Effector memory CD4-positive, alpha-beta T cell (primary cell): ENCODE results near the gene TUBB2B.
A peak's percentile ranks its signal among the peaks of the same experiment; 100 is the strongest.

ENCODE experiments used
- DNase-seq, 3 donors: peaks; one replicate each; pipeline ENCODE4 v3.0.0-alpha.2; 2020
- H3K27ac ChIP-seq: 2 replicates; pipeline ENCODE4 v1.7.0; 2013; ENCODE audit warnings: mild to moderate bottlenecking, low read length, moderate library complexity; ENCODE audit not compliant: insufficient read depth, poor library complexity, severe bottlenecking
- H3K27me3 ChIP-seq: replicated peaks from 2 replicates; pipeline ENCODE4 v1.7.0; 2013; ENCODE audit warnings: mild to moderate bottlenecking, low read length; ENCODE audit not compliant: insufficient read depth, control insufficient read depth, poor library complexity, severe bottlenecking
- H3K36me3 ChIP-seq: 2 replicates; pipeline ENCODE4 v1.7.0; 2013; ENCODE audit warnings: mild to moderate bottlenecking, low read length, moderate library complexity; ENCODE audit not compliant: control insufficient read depth, insufficient read depth
- H3K4me1 ChIP-seq: 2 replicates; pipeline ENCODE4 v1.7.0; 2013; ENCODE audit warnings: low read length, mild to moderate bottlenecking; ENCODE audit not compliant: control insufficient read depth, insufficient read depth, poor library complexity, severe bottlenecking
- H3K4me3 ChIP-seq: 2 replicates; pipeline ENCODE4 v1.7.0; 2013; ENCODE audit warnings: low read length, low read depth, mild to moderate bottlenecking; ENCODE audit not compliant: insufficient read depth, poor library complexity, severe bottlenecking
- H3K9me3 ChIP-seq: 2 replicates; pipeline ENCODE4 v1.7.0; 2013; ENCODE audit warnings: mild to moderate bottlenecking, low read length, moderate library complexity; ENCODE audit not compliant: control insufficient read depth
- total RNA-seq, 3 donors: gene quantifications; one replicate each; lab custom pipeline; 2026; lab: John Stamatoyannopoulos, UW

Gene TUBB2B
- total RNA-seq, result 1.0 to 1.9 (median 1.7) reads per million in 3 donors

DNA sequence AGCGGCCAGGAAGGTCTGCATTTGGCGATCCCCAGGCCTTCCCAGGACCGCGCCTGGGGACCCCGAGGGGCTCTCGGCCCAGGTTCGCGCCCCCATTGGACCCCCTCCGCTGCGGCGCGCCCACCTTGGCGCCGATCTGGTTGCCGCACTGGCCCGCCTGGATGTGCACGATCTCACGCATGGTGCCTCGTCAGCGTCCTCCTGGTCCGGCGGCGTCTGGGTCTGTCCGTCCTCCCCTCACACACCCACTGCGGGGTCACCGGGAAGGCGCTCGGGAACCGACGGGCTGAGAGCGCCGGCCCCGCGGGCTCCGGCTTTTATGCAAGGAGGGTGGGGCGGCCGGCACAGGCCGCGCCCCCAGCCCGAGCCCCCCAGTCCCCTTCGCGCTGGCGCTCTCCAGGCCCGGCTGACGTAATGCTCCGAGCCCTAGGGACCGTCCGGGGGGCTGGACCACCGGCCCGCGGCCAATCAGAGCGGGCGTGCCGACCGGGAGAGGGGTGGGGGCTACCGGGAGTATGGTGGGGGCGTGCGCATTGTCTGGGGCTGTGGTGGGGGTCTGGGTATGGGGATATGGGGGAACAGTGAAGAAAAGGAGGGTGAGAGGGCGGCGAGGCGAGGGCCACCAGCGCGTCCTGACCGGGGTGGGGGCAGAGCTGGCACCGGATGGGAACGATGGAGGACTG, at the start of gene TUBB2B:
TUBB2B (minus strand) TSS at position 291 of the 683 bp plus-strand sequence; CDS start at position 181, 110 bp downstream.
- no peak for DNase-seq
- peaks cover 58% of the 10 kb centered on the region for H3K27me3 ChIP-seq
- no peak within 1 kb of the TSS for H3K27ac ChIP-seq
- no peaks in the 10 kb centered on the region for H3K36me3 ChIP-seq
- peaks cover 52% of the 10 kb centered on the region for H3K4me1 ChIP-seq
- peak within 1 kb of the TSS; percentile 40 for H3K4me3 ChIP-seq
- H3K9me3 ChIP-seq, result no peaks in the 10 kb centered on the region

DNA sequence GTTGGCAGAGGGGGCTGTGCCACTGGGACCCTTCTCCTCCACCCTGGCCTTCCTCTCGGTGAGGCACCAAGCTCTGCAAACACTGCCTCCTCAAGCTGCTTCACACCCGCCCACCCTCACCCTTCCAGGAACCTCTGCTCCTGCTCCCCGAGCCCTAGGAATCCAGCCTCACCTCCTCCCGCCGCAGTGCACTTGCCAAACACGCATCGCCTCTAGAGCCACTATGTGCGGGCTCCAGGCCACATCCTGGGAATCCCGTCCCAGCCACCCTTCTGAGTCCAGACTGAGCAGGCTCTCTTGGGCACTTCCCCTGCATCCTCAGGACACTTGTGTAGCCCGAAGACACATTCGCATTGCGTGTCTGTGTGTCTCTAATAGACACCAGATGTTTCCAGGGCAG, 49.8 kb upstream of the TUBB2B start:
- DNase-seq, result no peak
- H3K4me3 ChIP-seq, result no peak overlapping the region
- H3K27ac ChIP-seq, result no peak overlapping the region
- H3K27me3 ChIP-seq, result no peaks in the 10 kb centered on the region
- no peaks in the 10 kb centered on the region for H3K4me1 ChIP-seq
- H3K9me3 ChIP-seq, result no peaks in the 10 kb centered on the region
- H3K36me3 ChIP-seq, result peaks cover 4% of the 10 kb centered on the region

DNA sequence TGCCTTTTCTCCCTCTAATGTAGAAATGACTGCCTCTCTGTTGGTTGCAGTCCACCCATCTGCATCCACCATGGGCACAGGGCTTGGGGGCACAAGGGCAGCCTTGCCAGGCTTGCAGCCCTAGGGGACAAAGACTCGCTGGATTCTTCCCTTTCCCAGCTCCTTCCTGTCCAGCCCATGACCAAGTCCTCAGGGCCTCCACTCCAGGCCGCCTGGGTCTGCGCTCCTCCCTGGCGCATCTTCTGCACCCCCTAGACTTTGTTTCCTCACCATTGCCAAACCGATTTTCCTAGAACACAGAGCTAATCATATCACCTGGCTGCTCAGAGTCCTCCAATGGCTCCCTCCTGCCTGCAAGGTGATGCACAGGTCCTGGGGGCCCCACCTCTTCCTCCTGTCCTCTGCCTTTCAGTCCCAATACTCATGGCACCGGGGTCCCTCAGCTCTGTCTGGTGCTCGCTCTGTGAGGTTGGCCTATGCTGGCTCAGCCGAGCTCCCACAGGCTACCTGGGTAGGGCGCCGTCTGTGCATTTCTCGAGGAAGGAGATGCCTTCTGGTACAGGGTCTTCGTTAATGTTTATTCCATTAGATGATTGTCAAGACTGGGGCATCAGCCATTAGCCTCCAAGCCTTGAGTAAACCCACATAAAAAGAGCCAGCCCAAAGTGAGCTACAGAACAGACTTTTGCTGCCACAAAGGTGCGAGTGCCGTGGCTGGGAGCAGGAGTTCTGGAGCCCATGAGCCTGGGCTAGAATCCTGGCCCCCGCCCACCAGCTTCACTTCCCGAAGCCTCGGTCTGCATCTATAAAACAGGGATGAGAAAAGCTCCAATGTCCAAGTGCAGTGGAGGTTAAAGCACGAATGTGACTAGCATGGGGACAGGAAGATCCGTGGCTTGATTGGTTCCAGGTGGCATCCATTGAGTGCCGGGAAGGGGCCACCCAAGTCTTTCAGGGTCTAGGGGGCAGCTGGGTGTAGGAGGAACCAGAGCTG, 49.0 kb upstream of the TUBB2B start:
- DNase-seq, result no peak
- Histone ChIP-seq H3K27me3 (no peaks in the 10 kb centered on the region), H3K9me3 (no peaks in the 10 kb centered on the region), H3K4me3 (no peak overlapping the region), H3K36me3 (peaks cover 11% of the 10 kb centered on the region), H3K4me1 (no peaks in the 10 kb centered on the region), H3K27ac (no peak overlapping the region)

DNA sequence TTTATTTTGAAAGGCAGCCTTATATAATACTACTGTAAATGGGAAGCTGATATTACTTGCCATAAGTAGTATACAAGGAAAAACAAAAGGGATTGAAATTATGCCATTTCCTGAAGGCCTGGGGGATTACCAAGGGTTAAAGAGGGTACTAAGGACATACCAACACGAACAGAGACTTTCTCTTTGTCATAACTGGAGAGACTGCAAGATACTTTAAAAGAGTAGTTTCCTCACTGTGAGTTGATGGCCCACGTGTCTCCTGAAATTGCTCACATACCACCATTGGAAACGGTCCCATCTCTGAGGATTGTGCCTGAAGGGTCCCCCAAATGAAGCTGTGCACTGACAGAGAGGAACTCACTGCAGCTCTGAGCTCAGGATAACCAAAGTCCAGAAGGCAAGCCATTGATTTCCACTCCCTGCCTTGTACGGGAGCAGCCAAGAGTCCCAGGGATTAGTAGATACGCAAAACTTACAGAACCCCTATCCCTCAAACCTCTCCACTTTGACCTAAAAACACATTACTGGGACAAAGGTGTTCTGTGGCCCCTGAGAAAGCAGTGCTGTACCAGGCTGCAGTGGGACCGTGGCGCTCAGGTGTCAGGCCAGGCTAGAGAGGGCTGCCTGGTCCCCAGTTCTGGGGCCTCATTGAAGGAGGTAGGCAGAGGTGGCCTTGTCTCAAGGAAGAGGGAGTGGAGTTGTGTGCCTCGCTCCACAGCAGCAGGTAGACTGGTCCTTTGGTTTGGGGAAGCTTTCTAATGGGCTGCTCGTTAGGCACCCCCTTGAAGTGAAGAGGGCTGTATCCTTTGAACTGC, 46.5 kb upstream of the TUBB2B start:
- DNase-seq, result no peak
- no peaks in the 10 kb centered on the region for H3K4me1 ChIP-seq
- no peak overlapping the region for H3K4me3 ChIP-seq
- no peak overlapping the region for H3K27ac ChIP-seq
- H3K36me3 ChIP-seq, result peaks cover 30% of the 10 kb centered on the region
- H3K9me3 ChIP-seq, result no peaks in the 10 kb centered on the region
- H3K27me3 ChIP-seq, result no peaks in the 10 kb centered on the region

DNA sequence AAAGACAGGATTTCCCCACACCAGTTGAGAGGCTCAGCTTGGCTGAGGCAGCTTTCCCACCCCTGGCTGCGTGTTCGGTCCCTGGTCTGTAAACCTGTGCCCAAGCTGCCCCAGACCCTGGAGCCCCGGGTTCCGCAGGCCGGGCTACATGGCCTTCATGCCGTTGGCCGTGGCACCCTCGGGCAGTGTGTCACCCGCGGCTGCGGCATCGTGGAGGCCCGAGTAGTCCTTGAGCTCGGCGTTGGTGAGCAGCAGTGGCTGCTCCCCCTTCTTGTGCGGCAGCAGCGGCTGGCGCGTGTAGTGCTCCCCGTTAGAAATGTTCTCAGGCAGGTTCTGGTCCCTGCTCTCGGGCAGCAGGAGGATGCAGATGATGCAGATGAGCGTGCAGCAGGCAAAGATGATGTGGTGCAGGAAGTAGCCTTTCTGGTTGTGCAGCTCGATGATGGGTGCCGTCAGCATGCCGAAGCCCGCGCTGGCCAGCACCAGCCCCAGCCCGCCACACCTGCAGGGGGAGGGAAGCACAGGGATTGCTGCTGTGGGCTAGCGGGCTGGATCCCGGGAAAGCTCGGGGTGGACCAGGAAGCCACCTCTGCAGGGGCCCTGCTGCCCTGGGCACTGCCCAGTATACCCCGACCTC, 45.6 kb upstream of the TUBB2B start:
- H3K36me3 ChIP-seq, result peaks cover 32% of the 10 kb centered on the region

DNA sequence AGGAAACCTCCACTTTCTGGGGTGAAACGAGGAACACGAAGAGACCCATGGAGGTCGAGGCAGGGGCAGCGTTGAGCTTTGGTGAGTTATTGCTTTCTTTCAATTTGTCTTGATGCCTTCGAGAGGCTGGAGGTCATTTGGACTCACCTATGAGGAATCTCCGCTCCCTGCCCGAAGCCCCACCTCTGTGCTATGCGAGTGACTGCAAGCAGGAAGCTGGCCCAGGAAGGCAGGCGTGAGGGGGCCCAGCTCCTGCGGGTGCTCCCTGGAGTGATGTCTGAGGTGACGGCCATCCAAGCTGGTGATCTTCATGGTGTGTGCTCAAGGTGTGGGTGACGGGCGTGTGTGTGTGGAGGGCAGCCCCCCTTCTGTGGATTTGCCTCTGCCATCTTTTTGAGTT, 44.3 kb upstream of the TUBB2B start:
- Histone ChIP-seq H3K36me3 (peaks cover 32% of the 10 kb centered on the region), H3K4me1 (no peaks in the 10 kb centered on the region), H3K9me3 (no peaks in the 10 kb centered on the region), H3K27ac (no peak overlapping the region), H3K27me3 (no peaks in the 10 kb centered on the region), H3K4me3 (no peak overlapping the region)
- DNase-seq, result no peak

More for the DNA sequence above, 45.6 kb upstream of the TUBB2B start:
- H3K4me3 ChIP-seq, result no peak overlapping the region
- H3K9me3 ChIP-seq, result no peaks in the 10 kb centered on the region
- no peaks in the 10 kb centered on the region for H3K4me1 ChIP-seq
- no peak overlapping the region for H3K27ac ChIP-seq
- H3K27me3 ChIP-seq, result no peaks in the 10 kb centered on the region
- DNase-seq, result no peak

DNA sequence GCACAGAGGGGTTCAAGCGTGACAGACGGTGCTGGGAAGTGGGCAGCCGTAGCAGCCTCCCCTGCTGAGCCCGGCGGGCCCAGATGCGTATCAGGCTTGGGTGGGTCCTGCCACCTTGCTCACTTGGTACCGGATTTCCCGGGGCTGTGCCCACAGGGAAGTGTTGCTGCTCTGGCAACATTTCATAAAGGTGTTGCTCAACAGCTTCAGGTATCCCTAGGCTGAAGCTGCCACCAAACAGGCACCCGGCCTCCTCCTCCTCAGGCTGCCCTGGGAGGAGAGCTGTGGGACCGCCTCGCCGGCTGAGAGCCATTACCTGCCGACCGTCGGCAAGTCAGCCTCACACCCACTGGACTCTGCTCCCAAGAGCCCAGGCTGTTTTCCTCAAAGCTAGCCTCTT, 42.8 kb upstream of the TUBB2B start:
- Histone ChIP-seq H3K9me3 (no peaks in the 10 kb centered on the region), H3K27me3 (no peaks in the 10 kb centered on the region), H3K4me3 (no peak overlapping the region), H3K4me1 (no peaks in the 10 kb centered on the region), H3K36me3 (peaks cover 35% of the 10 kb centered on the region), H3K27ac (no peak overlapping the region)
- no peak for DNase-seq

DNA sequence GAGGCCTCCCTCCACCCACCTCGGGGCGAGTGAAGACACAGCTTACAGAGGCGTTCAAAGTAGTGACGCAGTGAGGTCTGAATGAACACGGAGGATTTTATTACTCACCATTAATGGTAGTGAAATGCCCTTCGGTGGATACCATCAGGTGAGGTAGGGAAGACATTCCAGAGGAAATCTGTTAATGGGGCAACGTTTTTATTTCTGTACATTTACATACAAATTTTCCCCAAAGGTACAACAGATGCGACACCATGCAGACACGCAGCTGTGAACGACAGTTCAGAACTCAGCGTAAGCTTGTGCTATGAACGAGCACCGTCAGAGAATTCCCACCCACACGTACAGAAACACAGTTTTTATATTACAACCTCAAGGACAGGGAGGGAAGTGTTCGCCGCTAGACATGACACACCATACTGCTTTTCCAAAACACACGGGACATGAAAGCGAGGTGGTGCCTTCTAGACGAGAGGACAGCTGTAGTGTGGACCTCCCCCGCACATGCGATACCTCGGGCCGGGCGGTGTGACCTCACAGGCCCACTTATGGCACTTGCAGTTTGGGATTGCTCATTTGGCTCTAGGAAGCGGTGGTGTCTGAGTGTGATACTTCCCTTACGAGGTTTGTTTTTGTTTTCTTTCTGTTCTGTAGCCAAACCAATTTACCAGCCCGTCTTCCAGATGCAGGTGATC, 42.0 kb upstream of the TUBB2B start:
- no peaks in the 10 kb centered on the region for H3K4me1 ChIP-seq
- H3K36me3 ChIP-seq, result peaks cover 40% of the 10 kb centered on the region
- peak in 1 of 3 donors; percentile 6 for DNase-seq
- H3K4me3 ChIP-seq, result no peak overlapping the region
- no peaks in the 10 kb centered on the region for H3K27me3 ChIP-seq
- no peak overlapping the region for H3K27ac ChIP-seq
- H3K9me3 ChIP-seq, result no peaks in the 10 kb centered on the region

DNA sequence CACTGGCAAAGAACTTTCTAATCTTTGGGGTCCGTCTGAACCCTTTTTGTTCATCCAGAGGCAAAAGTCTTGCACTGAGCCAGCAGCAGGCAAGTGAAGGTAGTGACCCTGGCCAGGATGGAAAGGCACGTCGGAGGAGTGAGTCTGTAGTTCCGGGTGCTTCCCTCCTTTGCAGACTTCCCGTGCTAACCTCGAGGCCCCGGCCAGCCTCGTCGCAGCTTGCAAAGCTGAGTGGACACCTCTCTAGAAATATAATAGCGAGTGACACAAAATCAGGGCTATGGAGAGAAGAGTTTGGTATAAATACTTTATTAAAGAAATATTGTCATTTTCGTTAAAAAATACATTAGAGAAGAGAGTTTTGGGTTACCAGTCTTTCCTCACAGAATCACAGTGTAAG, 41.2 kb upstream of the TUBB2B start:
- Histone ChIP-seq H3K36me3 (peaks cover 47% of the 10 kb centered on the region), H3K9me3 (no peaks in the 10 kb centered on the region), H3K27ac (no peak overlapping the region), H3K27me3 (no peaks in the 10 kb centered on the region), H3K4me3 (no peak overlapping the region), H3K4me1 (no peaks in the 10 kb centered on the region)
- DNase-seq, result no peak
